Mesenteric fat pad (tissue), 1 donor: ENCODE measurements around the gene TMCO4. TPM values are rescaled to one million over a fixed set of nuclear protein-coding genes. Genes with fewer than 3 reads are reported as not detected.

Experiments
- DNase-seq: peaks from one replicate; pipeline ENCODE4 v3.0.0-alpha.2; 2020; ENCODE audit warnings: low spot score
- total RNA-seq: library from RNA; stranded (reverse); fragmentation: NEBNext Ultra II Directional; extraction: Animal tissue kit (Norgen Biotek cat#: 25700); gene quantifications from one replicate; pipeline ENCODE4 v1.2.1, GENCODE V29; 2021
- donor health status: DM: yes; HTN: yes; CAD: no.

TMCO4 gene
- total RNA-seq, 1 donor from 2014 or later, result 13.6 TPM

- DNase-seq, result no peak
Observed at GRCh38 chr1:19689085-19689757, 110.5 kb downstream of the TMCO4 start.

- DNase-seq, result no peak
Observed at GRCh38 chr1:19688041-19688842, 111.5 kb downstream of the TMCO4 start.

- DNase-seq, result no peak
Observed at GRCh38 chr1:19687414-19687813, 112.3 kb downstream of the TMCO4 start.

GRCh38 chr1:19685994-19686393 is 113.7 kb downstream of the TMCO4 start:
- no peak for DNase-seq

GRCh38 chr1:19684677-19685076 is 115.0 kb downstream of the TMCO4 start:
- no peak for DNase-seq

- DNase-seq, result no peak
Observed at GRCh38 chr1:19683351-19683750, 116.4 kb downstream of the TMCO4 start.

- DNase-seq, result no peak
Observed at GRCh38 chr1:19682901-19683300, 116.8 kb downstream of the TMCO4 start.

- DNase-seq, result no peak
Observed at GRCh38 chr1:19682257-19682656, 117.5 kb downstream of the TMCO4 start.

- no peak for DNase-seq
Observed at GRCh38 chr1:19680644-19681043, 119.1 kb downstream of the TMCO4 start.

- no peak for DNase-seq
Observed at GRCh38 chr1:19679691-19680090, 120.0 kb downstream of the TMCO4 start.

- DNase-seq, result no peak
Observed at GRCh38 chr1:19678931-19679453, 120.7 kb downstream of the TMCO4 start.

GRCh38 chr1:19678493-19678892 is 121.2 kb downstream of the TMCO4 start:
- no peak for DNase-seq

GRCh38 chr1:19676438-19676922 is 123.2 kb downstream of the TMCO4 start:
- DNase-seq, result no peak

- DNase-seq, result no peak
Observed at GRCh38 chr1:19675797-19676196, 123.9 kb downstream of the TMCO4 start.

- DNase-seq, result no peak
Observed at GRCh38 chr1:19672237-19672636, 127.5 kb downstream of the TMCO4 start.

GRCh38 chr1:19670787-19671186 is 128.9 kb downstream of the TMCO4 start:
- no peak for DNase-seq

GRCh38 chr1:19668888-19669287 is 130.8 kb downstream of the TMCO4 start:
- no peak for DNase-seq

- DNase-seq, result no peak
Observed at GRCh38 chr1:19665496-19666465, 133.9 kb downstream of the TMCO4 start.

GRCh38 chr1:19665186-19665495 is 134.6 kb downstream of the TMCO4 start:
- DNase-seq, result no peak

GRCh38 chr1:19664453-19665185 is 135.1 kb downstream of the TMCO4 start, which contains the start of gene HTR6:
Gene HTR6, plus strand, starts transcription at chr1:19664875. Its CDS starts 879 bp downstream, at chr1:19665754.
- no peak for DNase-seq

GRCh38 chr1:19662313-19662712 is 137.4 kb downstream of the TMCO4 start:
- no peak for DNase-seq
